Mammary epithelial cell (primary cell): ENCODE measurements around the gene ERGIC1.

ENCODE experiments used
- EZH2 ChIP-seq: IDR thresholded peaks from 2 replicates; pipeline ENCODE4 v1.6.1; 2012; ENCODE audit warnings: low read length, inconsistent platforms, borderline replicate concordance
- TF ChIP-seq, protein P1 (sequence below), 2 donors: IDR thresholded peaks in 1 of 2; conservative IDR thresholded peaks in 1 of 2; 2 replicates each; pipeline ENCODE4 v1.5.1; 2011 to 2012; ENCODE audit warnings: inconsistent platforms in 2 of 2, low read length in 2 of 2, mild to moderate bottlenecking in 2 of 2, control low read depth in 1 of 2, low read depth in 1 of 2; ENCODE audit not compliant: insufficient read depth in 1 of 2; ENCODE audit errors: extremely low read depth in 1 of 2

DNA sequence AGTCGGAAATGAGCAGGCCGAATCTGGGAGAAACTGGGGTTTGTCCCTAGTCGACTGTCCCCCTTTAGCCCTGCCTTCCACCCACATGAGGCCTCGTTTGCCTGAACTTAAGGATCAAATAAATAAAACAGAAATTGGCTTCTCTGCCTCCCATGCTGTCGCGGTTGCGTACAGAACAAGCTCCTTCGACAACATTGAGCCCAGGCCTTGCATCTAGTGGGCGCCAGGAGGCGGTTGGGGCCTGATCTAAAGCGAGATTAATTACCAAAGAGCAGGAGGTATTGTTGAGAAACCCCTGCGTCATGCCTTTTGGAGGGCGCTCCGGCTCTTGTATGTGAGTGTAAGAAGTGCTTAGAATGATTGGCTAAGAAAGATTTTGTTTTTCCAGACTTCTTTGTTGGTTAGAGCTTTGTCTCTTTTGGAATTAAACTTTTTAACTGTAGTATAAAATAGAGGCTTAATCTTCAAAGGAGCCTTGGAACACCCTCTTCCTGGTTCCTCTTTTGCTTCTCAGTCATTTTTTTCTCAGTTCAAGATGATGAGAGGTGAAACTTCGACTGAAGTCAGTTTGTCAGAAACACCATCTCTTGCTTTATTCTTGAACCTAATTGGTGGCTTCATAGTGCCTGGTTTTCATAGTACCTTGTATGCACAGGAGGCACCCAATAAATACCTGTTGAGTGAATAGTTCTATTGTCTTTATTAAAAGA is 150.3 kb downstream of the ERGIC1 start:
- TF ChIP-seq, protein P1, sequence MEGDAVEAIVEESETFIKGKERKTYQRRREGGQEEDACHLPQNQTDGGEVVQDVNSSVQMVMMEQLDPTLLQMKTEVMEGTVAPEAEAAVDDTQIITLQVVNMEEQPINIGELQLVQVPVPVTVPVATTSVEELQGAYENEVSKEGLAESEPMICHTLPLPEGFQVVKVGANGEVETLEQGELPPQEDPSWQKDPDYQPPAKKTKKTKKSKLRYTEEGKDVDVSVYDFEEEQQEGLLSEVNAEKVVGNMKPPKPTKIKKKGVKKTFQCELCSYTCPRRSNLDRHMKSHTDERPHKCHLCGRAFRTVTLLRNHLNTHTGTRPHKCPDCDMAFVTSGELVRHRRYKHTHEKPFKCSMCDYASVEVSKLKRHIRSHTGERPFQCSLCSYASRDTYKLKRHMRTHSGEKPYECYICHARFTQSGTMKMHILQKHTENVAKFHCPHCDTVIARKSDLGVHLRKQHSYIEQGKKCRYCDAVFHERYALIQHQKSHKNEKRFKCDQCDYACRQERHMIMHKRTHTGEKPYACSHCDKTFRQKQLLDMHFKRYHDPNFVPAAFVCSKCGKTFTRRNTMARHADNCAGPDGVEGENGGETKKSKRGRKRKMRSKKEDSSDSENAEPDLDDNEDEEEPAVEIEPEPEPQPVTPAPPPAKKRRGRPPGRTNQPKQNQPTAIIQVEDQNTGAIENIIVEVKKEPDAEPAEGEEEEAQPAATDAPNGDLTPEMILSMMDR (conservative IDR thresholded peaks at IDR 0.05 in 1 of 2, IDR thresholded peaks at IDR 0.05 in 1 of 2; ENCODE audit: extremely low read depth in 1 of 2, insufficient read depth in 1 of 2, low read depth in 1 of 2, low read length in 2 of 2): peak; percentile 43 to 72
- no peak for TF ChIP-seq EZH2
